GM12892 (cell line): ENCODE measurements around the gene AZGP1.

Experiments used
- POLR2A ChIP-seq: IDR thresholded peaks from 2 replicates; pipeline ENCODE4 v1.6.1; 2011; ENCODE audit warnings: low read depth, low read length, control low read depth
- POLR2AphosphoS5 ChIP-seq: IDR thresholded peaks from 2 replicates; pipeline ENCODE4 v1.6.1; 2011; ENCODE audit warnings: low read depth, low read length, control low read depth
- TAF1 ChIP-seq: IDR thresholded peaks from 2 replicates; pipeline ENCODE4 v1.6.1; 2011; ENCODE audit warnings: low read depth, mild to moderate bottlenecking, control low read depth, low read length, borderline replicate concordance

GRCh38 chr7:99971242-99971641 is 4.6 kb downstream of the AZGP1 start:
- TF ChIP-seq POLR2A (no peak), POLR2AphosphoS5 (no peak), TAF1 (no peak)
